ENCODE measurements around the gene TTN.

TTN gene

DNA sequence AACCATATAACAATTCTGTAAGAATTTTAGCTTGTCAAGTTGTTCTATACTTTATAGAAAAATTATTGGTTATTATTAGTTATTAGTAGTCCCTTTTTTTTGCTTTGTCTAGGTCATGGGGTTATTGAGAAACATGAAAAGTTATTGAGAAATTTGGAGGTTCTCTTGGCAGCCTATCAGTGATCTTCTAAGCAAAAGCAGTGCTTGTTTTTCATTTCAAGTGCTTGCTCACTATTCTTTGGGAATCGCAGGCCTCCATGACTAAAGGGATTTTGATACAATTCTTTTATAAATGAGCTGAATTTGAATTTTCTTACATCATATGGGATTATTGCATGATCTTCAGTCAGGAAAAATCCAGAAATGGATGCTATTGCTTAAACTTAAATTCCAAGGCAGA lies 301.1 kb downstream of the TTN start:
- in situ Hi-C loops (cut with MboI; ENCODE audit: low sequenced_read_pairs): no loop called here

DNA sequence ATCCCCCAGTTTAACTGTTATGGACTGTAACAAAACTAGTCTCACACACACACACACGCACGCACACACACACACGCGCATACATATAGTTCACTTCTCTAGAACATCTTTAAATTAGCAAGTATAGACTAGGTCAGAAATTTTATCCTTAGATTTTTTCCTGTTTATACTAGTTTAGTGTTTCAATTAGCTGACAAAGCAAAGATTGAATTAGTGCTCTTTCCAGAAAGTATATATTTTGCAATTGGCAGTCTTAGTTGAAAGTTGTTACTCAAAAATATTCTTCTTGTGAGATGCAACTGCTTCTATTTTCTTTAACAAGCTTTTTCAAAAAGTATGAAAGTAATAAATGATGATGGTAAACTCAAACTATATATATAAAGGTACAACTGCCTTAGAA lies 304.5 kb downstream of the TTN start:
- in situ Hi-C loops (cut with MboI; ENCODE audit: low sequenced_read_pairs): no loop called here

DNA sequence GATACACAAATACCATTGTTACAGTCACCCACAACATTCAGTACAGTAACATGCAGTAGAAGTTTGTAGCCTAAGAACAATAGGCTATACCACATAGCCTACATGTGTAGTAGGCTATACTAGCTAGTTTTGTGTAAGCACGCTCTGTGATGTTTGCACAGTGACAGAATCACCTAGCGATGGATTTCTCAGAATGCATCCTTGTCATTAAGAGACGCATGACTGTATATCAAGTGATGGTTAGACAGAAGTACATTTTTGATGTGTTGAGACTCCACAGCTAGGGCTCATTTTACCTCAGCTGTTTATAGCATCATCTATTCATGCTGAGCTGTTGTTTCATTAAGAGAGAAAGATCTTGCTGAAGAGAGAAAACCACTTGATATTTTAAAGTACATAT lies 307.6 kb downstream of the TTN start:
- in situ Hi-C loops (cut with MboI; ENCODE audit: low sequenced_read_pairs): no loop called here

DNA sequence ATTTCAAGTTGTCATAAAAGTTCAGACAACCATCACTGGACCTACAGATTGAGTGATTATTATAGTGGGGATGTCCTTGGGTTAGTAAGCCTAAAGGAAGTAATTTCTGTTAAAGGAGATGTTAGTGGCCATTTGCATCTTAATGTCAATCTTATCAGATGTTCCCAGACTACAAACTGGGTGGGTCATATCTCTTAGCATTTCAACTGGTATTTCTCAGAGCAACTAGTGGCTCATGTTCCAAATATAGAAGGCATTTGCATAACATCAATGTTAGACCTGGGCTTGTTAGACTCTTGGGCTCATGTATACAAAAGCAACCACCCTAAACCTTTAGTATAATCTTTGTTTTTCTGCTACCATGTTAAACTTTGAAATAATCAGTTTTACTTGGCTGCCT lies 309.1 kb downstream of the TTN start:
- in situ Hi-C loops (cut with MboI; ENCODE audit: low sequenced_read_pairs): no loop called here

DNA sequence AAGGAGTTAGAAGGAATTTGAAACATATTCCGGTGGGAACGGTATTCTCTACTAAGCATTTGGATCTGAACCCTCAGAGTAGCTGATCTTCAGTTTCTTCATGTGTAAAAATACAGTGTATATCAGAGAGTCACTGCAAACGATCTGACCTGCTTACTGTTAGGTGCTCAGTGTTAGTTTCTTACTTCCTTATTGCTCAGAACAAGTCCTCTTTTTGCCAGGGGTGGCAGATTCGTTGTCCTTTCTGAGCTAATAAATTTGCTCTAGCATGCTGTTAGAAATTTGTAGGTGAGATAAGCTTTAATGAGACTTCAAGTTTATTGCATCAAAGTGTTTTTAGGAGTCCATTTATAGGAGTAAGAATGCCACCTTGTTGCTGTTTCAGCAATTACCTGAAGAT lies 311.2 kb downstream of the TTN start:
- in situ Hi-C loops (cut with MboI; ENCODE audit: low sequenced_read_pairs): no loop called here

DNA sequence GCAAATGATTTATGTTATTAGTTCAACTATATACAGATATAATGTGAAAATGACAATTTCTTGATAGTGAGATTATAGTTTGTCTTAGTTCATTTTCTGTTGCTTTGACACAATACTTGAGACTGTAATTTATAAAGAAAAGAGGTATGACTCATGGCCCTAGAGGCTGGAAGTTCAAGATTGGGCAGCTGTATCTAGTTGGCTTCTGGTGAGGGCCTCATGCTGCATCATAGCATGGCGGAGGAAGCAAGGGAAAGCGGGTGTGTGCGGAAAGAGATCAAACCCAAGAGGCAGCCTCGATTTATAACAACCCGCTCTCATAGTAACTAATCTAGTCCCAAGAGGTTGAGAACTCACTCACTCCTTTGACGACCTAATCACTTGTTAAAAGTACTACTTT lies 315.6 kb downstream of the TTN start:
- in situ Hi-C loops (cut with MboI; ENCODE audit: low sequenced_read_pairs): no loop called here

DNA sequence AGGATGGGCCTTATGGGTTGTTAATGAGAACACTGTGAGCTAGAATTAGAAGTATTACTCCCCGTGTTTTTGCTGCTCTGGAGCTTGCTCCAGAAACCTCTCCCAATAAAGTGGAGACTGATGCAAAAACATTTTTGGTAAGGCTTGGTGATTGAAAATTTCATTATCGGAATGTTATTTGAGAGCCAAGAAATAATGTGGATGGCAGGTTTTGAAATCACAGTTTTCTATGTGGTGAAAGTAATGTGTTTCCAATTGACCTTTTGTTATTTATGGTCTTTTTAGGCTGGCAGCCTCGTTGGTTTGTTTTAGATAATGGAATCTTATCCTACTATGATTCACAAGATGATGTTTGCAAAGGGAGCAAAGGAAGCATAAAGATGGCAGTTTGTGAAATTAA lies 321.9 kb downstream of the TTN start:
- in situ Hi-C loops (cut with MboI; ENCODE audit: low sequenced_read_pairs): no loop called here

DNA sequence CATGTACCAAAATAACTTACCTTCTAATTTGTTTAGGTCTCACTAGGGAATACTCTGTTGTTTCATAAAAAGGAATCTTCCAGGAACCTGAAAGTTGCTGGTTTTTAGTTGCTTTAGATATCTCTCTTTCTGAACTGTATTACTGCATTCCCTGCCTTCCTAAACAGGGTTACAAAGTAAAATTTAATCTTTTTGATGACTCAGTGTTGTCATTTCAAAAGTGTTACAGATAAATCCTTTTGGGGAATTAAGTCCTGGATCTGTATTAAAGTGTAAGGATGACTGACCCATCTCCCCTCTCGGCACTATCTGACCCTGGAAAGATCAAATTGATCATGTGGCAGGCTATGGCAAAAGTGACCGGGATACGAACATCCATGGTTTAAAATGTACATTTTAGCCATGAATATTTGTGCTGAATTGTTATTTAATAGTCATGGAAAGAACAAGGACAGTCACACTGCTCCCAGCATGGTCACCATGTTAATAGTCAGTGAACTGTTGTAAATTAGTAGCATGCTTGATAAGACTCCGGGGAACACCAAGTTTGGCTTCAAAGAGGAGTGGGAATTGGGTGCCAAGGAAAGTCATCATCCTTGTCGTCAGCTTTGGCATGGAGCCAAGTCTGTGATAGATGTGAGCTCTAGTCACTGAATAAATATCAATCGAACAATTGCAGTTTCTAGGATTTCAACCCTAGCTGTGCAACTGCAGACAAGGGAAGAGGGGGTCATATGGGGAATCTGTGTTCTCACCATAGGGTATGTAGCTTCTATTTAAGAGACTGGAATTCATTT lies 322.8 kb downstream of the TTN start:
- in situ Hi-C loops (cut with MboI; ENCODE audit: low sequenced_read_pairs): no loop called here

DNA sequence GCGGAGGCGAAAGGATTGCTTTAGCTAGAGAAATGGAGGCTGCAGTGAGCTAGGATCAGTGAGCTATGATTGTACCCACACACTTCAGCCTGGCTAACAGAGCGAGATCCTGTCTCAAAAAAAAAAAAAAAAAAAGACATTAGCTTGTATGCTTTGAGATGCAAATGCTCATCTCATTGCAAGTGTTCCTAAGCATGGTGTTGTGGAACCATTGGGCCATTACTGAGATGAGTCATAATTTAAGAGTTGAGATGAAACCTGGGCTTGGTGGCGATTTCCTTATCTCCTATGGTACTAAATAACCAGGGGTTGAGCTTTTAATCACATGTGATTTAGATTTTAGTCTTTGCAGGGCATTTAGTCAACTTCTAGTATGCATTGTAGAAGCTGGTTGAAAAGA lies 324.8 kb downstream of the TTN start:
- in situ Hi-C loops (cut with MboI; ENCODE audit: low sequenced_read_pairs): no loop called here

DNA sequence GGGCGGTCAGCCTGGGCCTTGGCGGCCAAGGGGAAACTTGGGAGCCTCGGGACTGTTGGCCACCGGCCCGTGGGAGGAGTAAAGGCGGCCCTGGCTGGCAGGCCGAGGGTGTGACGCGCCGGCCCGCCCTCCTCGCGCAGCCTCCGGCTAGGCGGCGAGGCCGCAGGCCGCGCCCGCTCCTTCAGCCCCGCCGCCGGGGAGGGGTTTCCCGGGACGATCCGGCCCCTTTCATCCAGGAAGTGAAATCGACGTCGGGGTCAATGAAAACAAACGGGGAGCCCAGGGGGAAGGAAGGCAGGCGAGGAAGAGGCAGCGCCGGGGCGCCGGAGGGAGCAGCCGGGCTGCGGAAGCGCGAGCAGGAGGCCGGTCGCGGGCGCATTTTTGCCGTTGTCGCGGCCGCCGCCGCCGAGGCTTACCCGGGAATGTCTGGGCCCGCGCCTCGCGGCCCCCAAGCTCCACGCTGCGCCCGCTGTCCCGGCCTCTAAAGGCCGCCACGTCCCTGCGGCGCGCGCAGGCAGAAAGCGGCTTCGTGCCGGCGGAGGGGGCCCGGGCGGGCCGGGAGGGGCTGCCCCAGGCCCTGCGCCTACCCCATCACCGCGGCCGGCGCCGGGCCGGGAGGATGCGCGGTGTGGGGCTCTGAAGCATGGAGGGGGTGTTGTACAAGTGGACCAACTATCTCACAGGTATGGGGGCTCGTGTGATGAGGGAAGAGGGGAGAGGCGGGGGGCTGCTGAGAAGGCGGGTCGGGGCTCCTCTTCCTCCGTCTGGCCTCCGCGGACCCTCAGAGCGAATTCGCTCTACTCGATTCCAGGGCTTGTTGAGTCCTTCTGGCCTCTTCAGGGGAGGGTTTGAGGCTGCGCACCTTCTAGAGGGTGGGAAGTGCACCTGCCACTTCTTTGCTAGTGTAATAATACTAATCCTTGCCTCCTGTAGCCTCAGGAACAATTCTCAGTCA lies 326.7 kb downstream of the TTN start, which contains the start of gene PLEKHA3:
Gene PLEKHA3, plus strand, starts transcription at position 231 of the 955 bp plus-strand sequence. Its CDS starts 413 bp downstream, at position 644.
- in situ Hi-C loops (cut with MboI; ENCODE audit: low sequenced_read_pairs): no loop called here

DNA sequence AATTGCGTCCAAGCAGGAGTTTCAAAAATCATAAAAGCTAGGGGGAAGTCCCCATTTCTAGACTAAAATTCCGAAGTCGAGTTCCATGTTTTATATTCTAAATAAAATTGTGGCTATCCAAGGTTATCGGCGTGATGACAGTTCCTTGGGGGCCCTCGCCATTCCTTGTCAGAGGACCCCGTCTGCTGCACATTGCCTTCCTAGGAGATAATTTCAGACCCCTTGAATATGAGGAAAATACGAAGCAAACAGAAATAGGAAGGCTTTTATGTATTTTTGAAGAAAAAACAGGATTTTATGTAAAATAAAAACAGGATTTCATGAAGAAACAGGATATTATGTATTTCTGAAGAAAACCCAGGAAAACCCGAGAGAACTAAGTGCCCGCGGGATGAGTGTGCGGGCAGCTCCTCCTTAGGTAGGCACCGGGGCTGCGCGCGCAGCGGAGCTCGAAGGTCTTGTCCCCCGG lies 327.4 kb downstream of the TTN start:
- in situ Hi-C loops (cut with MboI; ENCODE audit: low sequenced_read_pairs): no loop called here

DNA sequence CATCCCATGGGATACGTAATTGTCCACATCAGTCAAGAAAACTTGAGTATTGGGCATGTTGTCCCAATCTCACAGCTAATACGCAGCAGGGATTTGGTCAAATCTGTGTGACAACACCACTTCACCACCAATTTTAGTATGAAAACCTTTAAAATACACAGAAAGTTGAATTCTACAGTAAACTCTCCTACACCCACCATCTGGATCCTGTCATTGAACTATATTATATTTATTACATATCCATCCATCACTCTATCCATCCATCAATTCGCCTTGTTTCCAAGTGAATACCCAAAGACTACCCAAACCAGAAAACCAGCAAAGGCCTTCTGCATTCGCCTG lies 328.0 kb downstream of the TTN start:
- in situ Hi-C loops (cut with MboI; ENCODE audit: low sequenced_read_pairs): no loop called here

DNA sequence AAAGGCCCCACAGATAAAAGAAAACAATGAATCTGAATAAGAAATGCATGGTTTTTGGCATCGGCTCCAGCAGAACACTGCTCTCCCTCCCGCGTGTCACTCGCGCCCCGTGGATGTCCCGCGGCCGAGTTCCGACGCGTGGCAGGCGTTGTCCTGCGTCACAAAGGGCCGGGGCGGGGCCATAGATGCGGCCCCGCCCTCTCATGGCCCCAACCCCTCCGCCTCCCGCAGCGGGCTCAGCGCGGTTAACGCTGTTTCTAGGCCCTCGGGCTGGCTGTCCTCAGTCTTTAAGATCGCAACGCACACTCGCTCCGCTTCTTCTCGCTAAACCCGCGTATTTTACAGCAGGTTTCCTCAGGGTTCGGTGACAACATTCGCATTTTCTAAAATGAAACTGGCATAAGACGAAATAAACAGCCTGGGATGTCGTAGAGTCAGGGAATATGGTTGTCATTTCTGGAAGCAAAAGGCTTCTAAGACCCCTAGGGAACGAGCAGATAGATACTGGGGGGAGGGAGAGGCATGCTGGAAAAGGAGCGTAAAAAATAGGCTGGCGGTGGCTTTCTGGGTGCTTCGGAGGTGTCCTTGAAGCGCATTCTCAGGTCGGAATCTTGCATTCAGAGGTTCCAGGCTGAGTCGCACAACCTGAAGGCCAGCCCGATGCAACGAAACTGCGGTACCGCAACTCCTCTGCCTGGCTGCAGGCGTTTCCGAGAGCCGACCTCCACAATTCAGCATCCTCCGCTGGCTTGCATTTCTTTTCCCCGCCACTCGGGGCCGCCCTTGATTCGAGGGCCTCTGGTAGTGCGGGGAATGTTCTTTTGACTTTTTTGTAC lies 328.6 kb downstream of the TTN start, which contains the start of gene FKBP7:
Gene FKBP7, minus strand, starts transcription at position 162 of the 836 bp plus-strand sequence. Its CDS starts 101 bp downstream, at position 61.
- in situ Hi-C loops (cut with MboI; ENCODE audit: low sequenced_read_pairs): no loop called here

DNA sequence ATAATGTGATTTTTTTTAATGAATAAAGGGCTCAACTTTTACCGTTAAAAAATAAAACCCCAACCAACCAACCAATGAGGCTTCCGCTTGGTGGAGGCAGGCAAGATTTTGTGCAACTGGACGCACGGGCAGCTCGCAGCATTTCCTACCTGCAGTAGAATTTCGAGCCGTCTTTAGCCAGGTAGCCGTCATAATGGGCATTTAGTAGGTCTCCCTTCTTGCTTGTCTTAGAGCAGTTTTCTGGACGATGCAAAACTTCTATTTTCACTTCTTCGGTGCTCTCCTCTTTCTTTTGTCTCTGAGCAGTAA lies 329.1 kb downstream of the TTN start:
- in situ Hi-C loops (cut with MboI; ENCODE audit: low sequenced_read_pairs): no loop called here

DNA sequence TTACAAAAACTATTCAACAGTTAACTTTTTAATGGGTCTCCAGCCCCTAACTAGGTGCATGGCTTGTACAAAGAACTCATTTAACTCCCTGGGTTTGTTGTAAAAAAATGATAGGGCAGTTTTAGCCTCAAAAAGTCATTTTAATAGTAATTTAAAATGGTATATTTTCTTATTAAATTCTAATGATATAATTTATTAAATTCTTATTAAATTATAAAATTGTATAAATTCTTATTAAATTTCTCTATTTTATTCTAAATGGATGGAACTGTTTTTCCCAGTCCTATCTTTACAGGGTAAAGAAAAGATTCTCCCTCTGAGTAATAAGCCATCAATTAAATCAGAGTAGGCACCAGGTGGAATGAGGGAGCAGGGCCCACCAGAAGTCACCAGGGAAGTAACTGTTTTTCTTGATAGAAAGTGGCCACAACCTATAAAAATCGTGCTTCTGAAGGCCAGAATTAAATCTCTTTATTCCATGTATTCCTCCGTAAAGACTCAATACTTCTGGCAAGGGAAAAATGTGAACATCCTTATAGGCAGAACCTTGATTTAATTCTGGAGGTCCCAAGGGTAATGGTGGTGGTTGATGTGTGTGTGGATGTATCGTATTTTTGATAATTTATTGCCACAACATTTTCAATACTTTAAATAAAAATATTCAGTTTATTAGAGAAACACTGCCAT lies 329.6 kb downstream of the TTN start:
- in situ Hi-C loops (cut with MboI; ENCODE audit: low sequenced_read_pairs): no loop called here

DNA sequence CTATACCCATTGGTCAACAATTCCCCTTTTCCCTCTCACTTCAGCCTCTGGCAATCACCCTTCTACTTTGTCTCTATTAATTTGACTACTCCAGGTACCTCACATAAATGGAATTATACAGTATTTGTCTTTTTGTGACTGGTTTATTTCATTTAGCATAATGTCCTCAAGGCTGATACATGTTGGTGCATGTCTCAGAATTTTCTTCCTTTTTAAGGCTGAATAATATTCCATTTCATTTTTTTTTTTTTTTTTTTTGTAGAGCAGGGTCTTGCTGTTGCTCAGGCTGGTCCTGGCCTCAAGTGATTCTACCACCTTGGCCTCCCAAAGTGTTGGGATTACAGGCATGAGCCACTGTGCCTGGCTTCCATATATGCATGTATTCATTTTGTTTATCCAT lies 330.7 kb downstream of the TTN start:
- in situ Hi-C loops (cut with MboI; ENCODE audit: low sequenced_read_pairs): no loop called here

Data from HL-60/S4 treated with retinoic acid at 250 ng/mL for 4 days and 3 days (cell line).